Activated T-helper 1 cell treated with anti-CD3 and anti-CD28 coated beads, Interleukin-12 subunit alpha, Interleukin-12 subunit beta, Interleukin-2, Interleukin-4 antibody, amounts not matched to agents 30 ng/mL and 10 ng/mL and 1 ng/mL, durations not matched to agents 14 hours and 24 hours and 36 hours (primary cell): ENCODE results near the gene COL23A1. TPM values are rescaled to one million over a fixed set of nuclear protein-coding genes. Genes with fewer than 3 reads are reported as not detected.

Experiments
- DNase-seq: peaks from one replicate; pipeline ENCODE4 v3.0.0; 2021; ENCODE audit warnings: low spot score
- H3K27ac Mint-ChIP-seq: one replicate; pipeline ENCODE4 v1.8.0; 2021; ENCODE audit warnings: mild to moderate bottlenecking, mixed read lengths
- H3K27me3 Mint-ChIP-seq: one replicate; pipeline ENCODE4 v1.8.0; 2022; ENCODE audit warnings: mild to moderate bottlenecking, moderate library complexity, mixed read lengths; ENCODE audit not compliant: insufficient read depth
- H3K36me3 Mint-ChIP-seq: one replicate; pipeline ENCODE4 v1.8.0; 2021; ENCODE audit warnings: low read depth, mixed read lengths
- H3K4me1 Mint-ChIP-seq: one replicate; pipeline ENCODE4 v1.8.0; 2021; ENCODE audit warnings: low read depth, mixed read lengths
- H3K4me3 Mint-ChIP-seq: one replicate; pipeline ENCODE4 v1.8.0; 2021; ENCODE audit warnings: mild to moderate bottlenecking, moderate library complexity, mixed read lengths
- H3K9me3 Mint-ChIP-seq: one replicate; pipeline ENCODE4 v1.8.0; 2021; ENCODE audit warnings: mixed read lengths
- intact Hi-C: fragments of 100-400 bp; cut with micrococcal nuclease; formaldehyde crosslinking; loops from one replicate; pipeline ENCODE4 v1.15.1; 2024
- total RNA-seq: library from RNA; stranded (reverse); gene quantifications from 2 replicates; pipeline ENCODE4 v1.2.3, GENCODE V29; 2022

Gene COL23A1
- total RNA-seq, 1 donor from 2014 or later: not detected

DNA sequence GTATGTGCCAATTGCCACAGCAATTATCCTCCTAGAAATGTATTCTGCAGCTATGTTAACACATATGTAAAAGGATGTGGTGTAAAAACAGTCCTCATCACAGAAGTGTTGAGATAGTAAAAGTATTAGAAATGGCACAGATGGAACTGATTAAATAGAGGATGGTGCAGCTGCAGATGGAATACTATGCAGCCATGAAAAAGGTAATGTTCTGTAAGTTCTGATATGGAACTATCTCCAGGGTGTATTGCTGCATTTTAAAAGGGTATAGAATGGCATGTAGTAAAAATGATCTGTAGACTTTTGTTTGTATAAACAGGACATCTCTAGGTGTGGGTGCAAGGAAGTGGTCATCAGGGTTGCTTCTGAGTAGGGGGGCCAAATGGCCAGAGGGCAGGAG is 294.6 kb downstream of the COL23A1 start:
- Mint-ChIP-seq H3K36me3 (no peaks in the 10 kb centered on the region), H3K4me3 (no peak overlapping the region), H3K27ac (no peak overlapping the region), H3K27me3 (peaks cover 3% of the 10 kb centered on the region), H3K4me1 (no peaks in the 10 kb centered on the region), H3K9me3 (peaks cover 9% of the 10 kb centered on the region)
- no peak for DNase-seq
- intact Hi-C loops: no loop called here

DNA sequence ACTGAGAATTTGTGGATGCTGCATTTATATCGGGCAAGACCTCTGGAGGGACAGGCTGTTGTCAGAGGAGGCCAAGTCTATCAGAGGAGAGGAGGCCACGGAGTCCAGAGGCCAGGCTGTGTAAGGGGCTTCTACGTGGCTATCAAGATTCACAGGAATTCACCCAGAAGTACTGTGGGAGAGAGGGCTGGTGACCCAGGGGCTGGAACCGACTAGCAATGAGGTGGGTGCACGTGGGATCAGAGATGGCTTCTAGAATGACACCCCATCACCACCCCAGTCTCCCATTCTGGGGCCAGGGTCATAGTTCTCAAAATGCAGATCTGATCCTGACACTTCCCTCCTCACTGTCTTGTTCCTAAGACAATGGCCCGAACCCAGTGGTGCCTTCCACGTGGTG is 296.4 kb downstream of the COL23A1 start:
- H3K36me3 Mint-ChIP-seq: no peaks in the 10 kb centered on the region
- H3K9me3 Mint-ChIP-seq: peaks cover 9% of the 10 kb centered on the region
- H3K4me1 Mint-ChIP-seq: no peaks in the 10 kb centered on the region
- intact Hi-C loops: no loop called here
- H3K27me3 Mint-ChIP-seq: no peaks in the 10 kb centered on the region
- no peak for DNase-seq
- H3K27ac Mint-ChIP-seq: no peak overlapping the region
- no peak overlapping the region for H3K4me3 Mint-ChIP-seq

DNA sequence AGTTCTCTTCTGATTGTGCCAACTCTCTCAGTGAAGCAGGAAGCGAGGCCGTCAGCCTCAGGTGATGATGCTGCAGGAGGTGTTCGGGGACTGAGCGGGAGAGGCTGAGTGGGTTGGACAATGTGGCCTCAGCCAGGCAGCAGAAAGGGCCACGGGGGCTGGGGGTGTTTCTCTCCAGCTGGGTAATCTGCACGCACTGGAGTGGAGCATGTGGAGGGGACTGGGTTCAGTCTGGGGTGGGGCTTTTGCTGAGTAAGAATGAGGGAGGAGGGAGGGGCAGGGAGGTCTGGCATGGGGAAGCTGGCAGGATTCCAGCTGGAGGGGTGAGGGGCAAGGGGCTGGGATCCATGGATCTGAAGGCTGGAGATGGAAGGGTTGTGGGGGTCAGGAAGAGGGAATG is 296.8 kb downstream of the COL23A1 start:
- Mint-ChIP-seq H3K27me3 (no peaks in the 10 kb centered on the region), H3K4me3 (no peak overlapping the region), H3K9me3 (peaks cover 9% of the 10 kb centered on the region), H3K36me3 (no peaks in the 10 kb centered on the region), H3K4me1 (no peaks in the 10 kb centered on the region), H3K27ac (no peak overlapping the region)
- intact Hi-C loops: no loop called here
- no peak for DNase-seq

- no peak overlapping the region for H3K4me3 Mint-ChIP-seq
- no peak for DNase-seq
Measured at GRCh38 chr5:178292826-178293205, 297.4 kb downstream of the COL23A1 start.

GRCh38 chr5:178291969-178292825 is 298.0 kb downstream of the COL23A1 start:
- H3K36me3 Mint-ChIP-seq: no peaks in the 10 kb centered on the region
- H3K9me3 Mint-ChIP-seq: peaks cover 9% of the 10 kb centered on the region
- no peak for DNase-seq
- H3K4me1 Mint-ChIP-seq: no peaks in the 10 kb centered on the region
- intact Hi-C loops: no loop called here
- H3K4me3 Mint-ChIP-seq: no peak overlapping the region
- H3K27ac Mint-ChIP-seq: no peak overlapping the region
- no peaks in the 10 kb centered on the region for H3K27me3 Mint-ChIP-seq

More at GRCh38 chr5:178292826-178293205, 297.4 kb downstream of the COL23A1 start:
- no peaks in the 10 kb centered on the region for H3K27me3 Mint-ChIP-seq
- no peaks in the 10 kb centered on the region for H3K36me3 Mint-ChIP-seq
- H3K9me3 Mint-ChIP-seq: peaks cover 9% of the 10 kb centered on the region
- intact Hi-C loops: no loop called here
- no peak overlapping the region for H3K27ac Mint-ChIP-seq
- H3K4me1 Mint-ChIP-seq: no peaks in the 10 kb centered on the region

GRCh38 chr5:178291161-178291561 is 299.0 kb downstream of the COL23A1 start:
- Mint-ChIP-seq H3K9me3 (peaks cover 9% of the 10 kb centered on the region), H3K36me3 (no peaks in the 10 kb centered on the region), H3K27me3 (no peaks in the 10 kb centered on the region), H3K4me3 (no peak overlapping the region), H3K27ac (no peak overlapping the region), H3K4me1 (no peaks in the 10 kb centered on the region)
- intact Hi-C loops: no loop called here
- DNase-seq: no peak

GRCh38 chr5:178290376-178290775 is 299.8 kb downstream of the COL23A1 start:
- no peaks in the 10 kb centered on the region for H3K4me1 Mint-ChIP-seq
- H3K9me3 Mint-ChIP-seq: peaks cover 4% of the 10 kb centered on the region
- no peaks in the 10 kb centered on the region for H3K36me3 Mint-ChIP-seq
- no peaks in the 10 kb centered on the region for H3K27me3 Mint-ChIP-seq
- no peak for DNase-seq
- H3K4me3 Mint-ChIP-seq: no peak overlapping the region
- H3K27ac Mint-ChIP-seq: no peak overlapping the region
- intact Hi-C loops: no loop called here

DNA sequence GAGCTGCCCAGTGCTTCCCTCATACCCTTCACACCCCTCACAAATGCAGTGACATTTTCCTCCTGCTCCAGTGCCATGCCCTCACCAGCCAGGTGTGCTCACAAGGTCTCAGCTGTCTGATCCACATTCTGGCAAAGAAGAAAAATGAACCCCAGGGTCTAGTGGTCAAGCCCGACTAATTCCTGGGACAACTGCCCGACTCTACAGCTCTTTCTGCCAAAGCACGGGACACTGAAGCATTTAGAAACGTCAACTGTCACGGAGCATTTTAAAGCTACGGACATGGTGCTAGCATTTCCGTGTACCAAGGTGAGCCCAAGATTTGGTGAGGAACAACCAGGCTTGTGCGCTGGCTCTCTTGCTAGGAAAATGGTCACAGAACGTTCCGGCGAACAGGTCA is 300.8 kb downstream of the COL23A1 start:
- H3K4me1 Mint-ChIP-seq: no peaks in the 10 kb centered on the region
- H3K9me3 Mint-ChIP-seq: no peaks in the 10 kb centered on the region
- H3K4me3 Mint-ChIP-seq: no peak overlapping the region
- no peaks in the 10 kb centered on the region for H3K36me3 Mint-ChIP-seq
- H3K27ac Mint-ChIP-seq: no peak overlapping the region
- intact Hi-C loops: no loop called here
- DNase-seq: no peak
- H3K27me3 Mint-ChIP-seq: no peaks in the 10 kb centered on the region

GRCh38 chr5:178288401-178289368 is 301.5 kb downstream of the COL23A1 start:
- H3K4me3 Mint-ChIP-seq: no peak overlapping the region
- no peaks in the 10 kb centered on the region for H3K36me3 Mint-ChIP-seq
- H3K27me3 Mint-ChIP-seq: no peaks in the 10 kb centered on the region
- H3K27ac Mint-ChIP-seq: no peak overlapping the region
- DNase-seq: no peak
- H3K9me3 Mint-ChIP-seq: peaks cover 5% of the 10 kb centered on the region
- no peaks in the 10 kb centered on the region for H3K4me1 Mint-ChIP-seq
- intact Hi-C loops: no loop called here

DNA sequence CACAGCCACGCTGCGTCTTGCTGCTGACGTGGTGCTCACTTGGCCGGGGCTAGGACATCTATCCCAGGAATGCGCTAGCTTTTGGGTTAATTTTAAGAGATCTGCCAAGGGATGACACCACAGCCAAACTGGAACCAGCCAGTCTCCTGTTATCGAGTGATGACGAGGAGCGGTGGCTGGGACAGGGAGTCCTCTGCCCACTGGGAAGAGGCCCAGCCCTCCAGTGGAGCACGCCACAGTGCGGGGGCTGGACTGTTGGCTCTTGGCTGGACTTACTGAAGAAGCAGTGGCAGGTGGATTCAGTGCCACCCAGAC is 302.4 kb downstream of the COL23A1 start:
- Mint-ChIP-seq H3K4me3 (no peak overlapping the region), H3K27ac (no peak overlapping the region), H3K36me3 (no peaks in the 10 kb centered on the region), H3K9me3 (peaks cover 11% of the 10 kb centered on the region), H3K27me3 (peaks cover 3% of the 10 kb centered on the region), H3K4me1 (no peaks in the 10 kb centered on the region)
- intact Hi-C loops: no loop called here
- no peak for DNase-seq

DNA sequence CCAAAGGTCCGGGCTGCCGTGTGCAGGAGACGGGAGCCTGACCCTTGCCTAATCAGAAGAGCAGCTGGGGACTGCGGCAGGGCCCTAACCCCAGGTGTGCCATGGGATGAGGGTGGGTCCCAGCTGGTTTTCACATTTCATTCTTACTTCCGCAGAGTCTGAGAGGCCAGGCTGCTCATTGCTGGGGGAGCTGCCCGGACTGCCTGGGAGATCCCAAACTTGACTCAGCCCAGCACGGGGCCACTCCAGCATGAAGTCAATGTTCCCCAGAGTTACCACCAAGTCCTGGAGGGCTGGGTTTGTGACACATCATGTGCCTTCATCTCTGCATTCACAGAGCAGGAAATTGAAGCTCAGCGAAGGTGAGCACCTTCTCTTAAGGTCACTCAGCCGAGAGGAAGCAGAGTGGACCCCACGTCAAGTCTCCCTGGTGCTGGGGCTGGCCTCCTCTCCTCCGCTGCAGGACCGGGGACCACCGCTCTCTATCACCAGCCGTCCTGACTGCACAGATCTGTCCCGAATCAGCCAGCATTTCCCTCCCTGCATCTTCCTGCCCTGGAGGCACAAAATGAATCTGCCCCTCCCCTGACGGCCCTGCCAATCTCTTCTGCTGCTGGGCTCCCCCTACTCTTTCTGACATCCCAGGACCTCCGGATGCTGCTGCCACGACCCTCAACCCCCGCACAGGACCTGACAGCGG is 303.0 kb downstream of the COL23A1 start:
- DNase-seq: no peak
- H3K4me3 Mint-ChIP-seq: no peak overlapping the region
- intact Hi-C loops: no loop called here
- no peaks in the 10 kb centered on the region for H3K36me3 Mint-ChIP-seq
- peaks cover 4% of the 10 kb centered on the region for H3K27me3 Mint-ChIP-seq
- H3K27ac Mint-ChIP-seq: no peak overlapping the region
- peaks cover 11% of the 10 kb centered on the region for H3K9me3 Mint-ChIP-seq
- no peaks in the 10 kb centered on the region for H3K4me1 Mint-ChIP-seq

DNA sequence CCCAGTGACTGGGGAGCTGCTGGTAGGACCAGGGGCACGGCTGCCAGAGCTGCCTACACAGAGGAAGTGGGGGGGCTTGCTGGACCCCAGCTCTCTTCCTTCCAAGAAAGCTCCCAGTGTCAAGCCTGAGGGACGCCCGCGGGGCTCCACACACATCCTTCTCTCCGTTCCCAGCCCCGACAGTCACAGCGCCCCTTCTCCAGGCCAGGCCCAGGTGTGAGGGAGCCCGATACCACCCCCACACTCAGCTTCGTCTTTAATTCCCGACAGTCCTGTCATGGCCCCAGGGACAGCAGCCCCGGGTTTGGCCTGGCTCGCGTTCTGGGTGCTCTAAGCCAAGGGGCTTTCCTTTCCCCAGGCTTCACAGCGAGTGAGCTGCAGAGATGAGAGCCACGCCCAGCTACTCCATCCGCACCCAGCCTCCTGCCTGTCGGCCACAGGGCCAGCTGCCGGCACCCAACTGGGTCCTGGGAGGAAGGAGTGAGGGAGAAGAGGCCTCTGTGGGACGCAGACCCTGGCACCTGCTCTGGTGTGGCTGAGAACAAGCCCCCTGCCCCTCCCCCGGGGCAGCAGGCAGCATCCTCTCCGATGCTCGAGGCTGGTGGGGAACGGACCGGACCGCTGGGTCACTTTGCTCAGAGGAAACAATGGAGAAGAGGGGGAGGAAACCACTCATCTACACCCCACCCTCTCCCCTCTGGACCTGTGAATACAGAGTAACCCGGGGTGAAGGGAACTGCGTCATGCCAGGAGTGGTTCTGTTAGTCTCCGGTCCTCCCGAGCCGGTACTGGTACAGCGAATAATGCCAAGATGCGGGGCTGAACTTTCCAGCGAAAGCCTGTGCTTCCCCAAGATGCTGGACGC is 303.7 kb downstream of the COL23A1 start:
- no peak for DNase-seq
- Mint-ChIP-seq H3K36me3 (no peaks in the 10 kb centered on the region), H3K27ac (no peak overlapping the region), H3K4me1 (no peaks in the 10 kb centered on the region), H3K27me3 (peaks cover 4% of the 10 kb centered on the region), H3K4me3 (no peak overlapping the region), H3K9me3 (peaks cover 11% of the 10 kb centered on the region)
- intact Hi-C loops: no loop called here
